ENCODE results near the gene SLC35A3.
"Not testable (repeated sequence)": the region's sequence is repeated elsewhere in the genome, so short reads cannot be mapped to it uniquely, and the experiment has no call there.

Gene SLC35A3

GRCh38 chr1:99969729-99970621 is at the start of gene SLC35A3:
SLC35A3 (plus strand) TSS chr1:99969996; CDS start chr1:99993555, 23,559 bp downstream.
- Mint-ChIP-seq H3K36me3 (ENCODE audit: low read depth) (peaks cover 2% of the 10 kb centered on the region), H3K27me3 (no peaks in the 10 kb centered on the region), H3K9me3 (no peaks in the 10 kb centered on the region), H3K27ac (peak within 1 kb of the TSS; percentile 88), H3K4me1 (peaks cover 36% of the 10 kb centered on the region), H3K4me3 (peak within 1 kb of the TSS; percentile 99)
- ATAC-seq (peak; percentile 95), DNase-seq (peak; percentile 86)

GRCh38 chr1:99934801-99935200 is 35.0 kb upstream of the SLC35A3 start:
- H3K27me3 Mint-ChIP-seq = peaks cover 5% of the 10 kb centered on the region
- H3K4me1 Mint-ChIP-seq = no peaks in the 10 kb centered on the region
- DNase-seq (no peak), ATAC-seq (no peak)
- H3K9me3 Mint-ChIP-seq = no peaks in the 10 kb centered on the region
- H3K4me3 Mint-ChIP-seq = no peak overlapping the region
- no peak overlapping the region for H3K27ac Mint-ChIP-seq
- H3K36me3 Mint-ChIP-seq (ENCODE audit: low read depth) = no peaks in the 10 kb centered on the region

- H3K9me3 Mint-ChIP-seq = no peaks in the 10 kb centered on the region
- H3K4me1 Mint-ChIP-seq = no peaks in the 10 kb centered on the region
- DNase-seq (no peak), ATAC-seq (peak; percentile 54)
- H3K27me3 Mint-ChIP-seq = peaks cover 5% of the 10 kb centered on the region
- H3K27ac Mint-ChIP-seq = no peak overlapping the region
- no peaks in the 10 kb centered on the region for H3K36me3 Mint-ChIP-seq (ENCODE audit: low read depth)
- no peak overlapping the region for H3K4me3 Mint-ChIP-seq
Observed at GRCh38 chr1:99935534-99935933, 34.3 kb upstream of the SLC35A3 start.

GRCh38 chr1:99936071-99936470 is 33.7 kb upstream of the SLC35A3 start:
- Mint-ChIP-seq H3K27me3 (peaks cover 5% of the 10 kb centered on the region), H3K27ac (no peak overlapping the region), H3K4me1 (no peaks in the 10 kb centered on the region), H3K36me3 (ENCODE audit: low read depth) (no peaks in the 10 kb centered on the region), H3K4me3 (no peak overlapping the region), H3K9me3 (no peaks in the 10 kb centered on the region)
- ATAC-seq = no peak
- DNase-seq = no peak

GRCh38 chr1:99942723-99943122 is 27.1 kb upstream of the SLC35A3 start:
- Mint-ChIP-seq H3K4me3 (no peak overlapping the region), H3K36me3 (ENCODE audit: low read depth) (no peaks in the 10 kb centered on the region), H3K27me3 (no peaks in the 10 kb centered on the region), H3K27ac (no peak overlapping the region), H3K9me3 (no peaks in the 10 kb centered on the region), H3K4me1 (no peaks in the 10 kb centered on the region)
- DNase-seq (no peak), ATAC-seq (no peak)

- H3K4me1 Mint-ChIP-seq = no peaks in the 10 kb centered on the region
- no peaks in the 10 kb centered on the region for H3K27me3 Mint-ChIP-seq
- no peak overlapping the region for H3K4me3 Mint-ChIP-seq
- H3K9me3 Mint-ChIP-seq = no peaks in the 10 kb centered on the region
- no peaks in the 10 kb centered on the region for H3K36me3 Mint-ChIP-seq (ENCODE audit: low read depth)
- H3K27ac Mint-ChIP-seq = no peak overlapping the region
- no peak for DNase-seq
- no peak for ATAC-seq
Observed at GRCh38 chr1:99943223-99943794, 26.5 kb upstream of the SLC35A3 start.

GRCh38 chr1:99944192-99944591 is 25.6 kb upstream of the SLC35A3 start:
- Mint-ChIP-seq H3K27ac (no peak overlapping the region), H3K4me3 (no peak overlapping the region), H3K36me3 (ENCODE audit: low read depth) (no peaks in the 10 kb centered on the region), H3K27me3 (no peaks in the 10 kb centered on the region), H3K4me1 (no peaks in the 10 kb centered on the region), H3K9me3 (no peaks in the 10 kb centered on the region)
- ATAC-seq (no peak), DNase-seq (no peak)

- DNase-seq (no peak), ATAC-seq (no peak)
- H3K27ac Mint-ChIP-seq = no peak overlapping the region
- no peaks in the 10 kb centered on the region for H3K9me3 Mint-ChIP-seq
- no peaks in the 10 kb centered on the region for H3K27me3 Mint-ChIP-seq
- H3K36me3 Mint-ChIP-seq (ENCODE audit: low read depth) = no peaks in the 10 kb centered on the region
- H3K4me1 Mint-ChIP-seq = no peaks in the 10 kb centered on the region
- no peak overlapping the region for H3K4me3 Mint-ChIP-seq
Observed at GRCh38 chr1:99945174-99945573, 24.6 kb upstream of the SLC35A3 start.

GRCh38 chr1:99950486-99950885 is 19.3 kb upstream of the SLC35A3 start:
- no peak for ATAC-seq
- Mint-ChIP-seq H3K27ac (no peak overlapping the region), H3K27me3 (no peaks in the 10 kb centered on the region), H3K4me1 (no peaks in the 10 kb centered on the region), H3K4me3 (no peak overlapping the region), H3K36me3 (ENCODE audit: low read depth) (no peaks in the 10 kb centered on the region), H3K9me3 (no peaks in the 10 kb centered on the region)
- DNase-seq = no peak

- ATAC-seq (no peak), DNase-seq (no peak)
- no peaks in the 10 kb centered on the region for H3K9me3 Mint-ChIP-seq
- no peaks in the 10 kb centered on the region for H3K36me3 Mint-ChIP-seq (ENCODE audit: low read depth)
- no peaks in the 10 kb centered on the region for H3K27me3 Mint-ChIP-seq
- H3K4me1 Mint-ChIP-seq = no peaks in the 10 kb centered on the region
- H3K4me3 Mint-ChIP-seq = no peak overlapping the region
- no peak overlapping the region for H3K27ac Mint-ChIP-seq
Observed at GRCh38 chr1:99952522-99952921, 17.3 kb upstream of the SLC35A3 start.

GRCh38 chr1:99955375-99955774 is 14.4 kb upstream of the SLC35A3 start:
- Mint-ChIP-seq H3K27me3 (no peaks in the 10 kb centered on the region), H3K9me3 (no peaks in the 10 kb centered on the region), H3K4me3 (no peak overlapping the region), H3K36me3 (ENCODE audit: low read depth) (no peaks in the 10 kb centered on the region), H3K27ac (no peak overlapping the region), H3K4me1 (no peaks in the 10 kb centered on the region)
- DNase-seq (no peak), ATAC-seq (no peak)

- no peak overlapping the region for H3K27ac Mint-ChIP-seq
- H3K9me3 Mint-ChIP-seq = no peaks in the 10 kb centered on the region
- H3K36me3 Mint-ChIP-seq (ENCODE audit: low read depth) = no peaks in the 10 kb centered on the region
- no peaks in the 10 kb centered on the region for H3K4me1 Mint-ChIP-seq
- H3K4me3 Mint-ChIP-seq = no peak overlapping the region
- no peak for DNase-seq
- no peaks in the 10 kb centered on the region for H3K27me3 Mint-ChIP-seq
- ATAC-seq = no peak
Observed at GRCh38 chr1:99956755-99957154, 13.0 kb upstream of the SLC35A3 start.

- Mint-ChIP-seq H3K27me3 (no peaks in the 10 kb centered on the region), H3K4me1 (no peaks in the 10 kb centered on the region), H3K27ac (no peak overlapping the region), H3K36me3 (ENCODE audit: low read depth) (no peaks in the 10 kb centered on the region), H3K9me3 (no peaks in the 10 kb centered on the region), H3K4me3 (no peak overlapping the region)
- DNase-seq (no peak), ATAC-seq (no peak)
Observed at GRCh38 chr1:99957818-99958217, 12.0 kb upstream of the SLC35A3 start.

- DNase-seq; H3K9me3 Mint-ChIP-seq; H3K27me3 Mint-ChIP-seq; H3K4me1 Mint-ChIP-seq; H3K36me3 Mint-ChIP-seq (ENCODE audit: low read depth); ATAC-seq; H3K4me3 Mint-ChIP-seq; H3K27ac Mint-ChIP-seq: not testable (repeated sequence)
Observed at GRCh38 chr1:99959189-99959705, 10.5 kb upstream of the SLC35A3 start.

GRCh38 chr1:99960260-99960659 is 9.5 kb upstream of the SLC35A3 start:
- H3K9me3 Mint-ChIP-seq; ATAC-seq; H3K4me1 Mint-ChIP-seq; H3K36me3 Mint-ChIP-seq (ENCODE audit: low read depth); H3K4me3 Mint-ChIP-seq; H3K27ac Mint-ChIP-seq; H3K27me3 Mint-ChIP-seq; DNase-seq: not testable (repeated sequence)

All from activated naive CD8-positive, alpha-beta T cell treated with anti-CD3 and anti-CD28 coated beads, Interleukin-2, amount 50 U/mL, for 24 hours (primary cell).